ENCODE results near the gene RAP1A. TPM values are rescaled to one million over a fixed set of nuclear protein-coding genes. Genes with fewer than 3 reads are reported as not detected.
A peak's percentile ranks its signal among the peaks of the same experiment; 100 is the strongest.

RAP1A gene
- total RNA-seq, 1 experiment from 2014 or later: 33.2 TPM

GRCh38 chr1:111755331-111756123 lies 135.9 kb downstream of the RAP1A start, which contains the start of gene DDX20:
TSS of gene DDX20 (plus strand) at chr1:111755901. CDS start at chr1:111755925, 24 bp downstream.
- peak; percentile 84 for DNase-seq
- peaks cover 17% of the 10 kb centered on the region for H3K4me1 Mint-ChIP-seq (ENCODE audit: low read depth, unreplicated experiment)
- TF ChIP-seq, protein P1, sequence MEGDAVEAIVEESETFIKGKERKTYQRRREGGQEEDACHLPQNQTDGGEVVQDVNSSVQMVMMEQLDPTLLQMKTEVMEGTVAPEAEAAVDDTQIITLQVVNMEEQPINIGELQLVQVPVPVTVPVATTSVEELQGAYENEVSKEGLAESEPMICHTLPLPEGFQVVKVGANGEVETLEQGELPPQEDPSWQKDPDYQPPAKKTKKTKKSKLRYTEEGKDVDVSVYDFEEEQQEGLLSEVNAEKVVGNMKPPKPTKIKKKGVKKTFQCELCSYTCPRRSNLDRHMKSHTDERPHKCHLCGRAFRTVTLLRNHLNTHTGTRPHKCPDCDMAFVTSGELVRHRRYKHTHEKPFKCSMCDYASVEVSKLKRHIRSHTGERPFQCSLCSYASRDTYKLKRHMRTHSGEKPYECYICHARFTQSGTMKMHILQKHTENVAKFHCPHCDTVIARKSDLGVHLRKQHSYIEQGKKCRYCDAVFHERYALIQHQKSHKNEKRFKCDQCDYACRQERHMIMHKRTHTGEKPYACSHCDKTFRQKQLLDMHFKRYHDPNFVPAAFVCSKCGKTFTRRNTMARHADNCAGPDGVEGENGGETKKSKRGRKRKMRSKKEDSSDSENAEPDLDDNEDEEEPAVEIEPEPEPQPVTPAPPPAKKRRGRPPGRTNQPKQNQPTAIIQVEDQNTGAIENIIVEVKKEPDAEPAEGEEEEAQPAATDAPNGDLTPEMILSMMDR (IDR thresholded peaks at IDR 0.05; ENCODE audit: unreplicated experiment): peak; percentile 68
- CTCF ChIA-PET: interaction anchor here (0.6 to 1.3 kb wide), 2 partner anchors 254 to 273 kb away, joined by 4 read pairs; no protein-coding TSS in a partner anchor
- peak within 1 kb of the TSS; percentile 81 for H3K4me3 Mint-ChIP-seq (ENCODE audit: low read depth, unreplicated experiment)
- BruUV-seq (replicated peaks): no TSS peak
- peaks cover 28% of the 10 kb centered on the region for H3K36me3 Mint-ChIP-seq (ENCODE audit: insufficient read depth, unreplicated experiment)
- H3K27ac Mint-ChIP-seq (ENCODE audit: unreplicated experiment): peak within 1 kb of the TSS; percentile 87
- peaks cover 21% of the 10 kb centered on the region for H3K27me3 Mint-ChIP-seq (ENCODE audit: unreplicated experiment)
- no peaks in the 10 kb centered on the region for H3K9me3 Mint-ChIP-seq (ENCODE audit: low read depth, unreplicated experiment)
- intact Hi-C loops (cut with micrococcal nuclease; ENCODE audit: unreplicated experiment): no loop called here

DNA sequence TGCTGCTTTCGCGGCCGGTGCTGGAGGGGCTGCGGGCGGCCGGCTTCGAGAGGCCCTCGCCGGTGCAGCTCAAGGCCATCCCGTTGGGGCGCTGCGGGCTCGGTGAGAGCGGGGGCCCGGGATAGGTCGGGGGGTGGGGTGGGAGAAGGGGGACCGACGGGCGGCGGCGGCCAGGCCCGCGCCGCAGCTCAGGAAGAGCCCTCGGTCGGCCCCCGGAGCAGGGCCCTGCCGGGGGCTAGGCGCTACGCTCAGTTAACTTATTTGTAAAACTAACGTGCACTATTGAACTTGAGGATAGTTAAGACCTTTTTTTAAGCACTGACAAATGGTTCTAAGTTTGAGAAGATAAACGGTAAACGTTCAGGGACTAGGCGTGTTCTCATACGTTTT lies 136.5 kb downstream of the RAP1A start:
- CTCF ChIA-PET: interaction anchor here (0.6 to 1.0 kb wide), 2 partner anchors 12 to 254 kb away, joined by 4 read pairs; no protein-coding TSS in a partner anchor
- H3K4me1 Mint-ChIP-seq (ENCODE audit: low read depth, unreplicated experiment): peaks cover 17% of the 10 kb centered on the region
- intact Hi-C loops (cut with micrococcal nuclease; ENCODE audit: unreplicated experiment): no loop called here
- TF ChIP-seq, protein P1 (IDR thresholded peaks at IDR 0.05; ENCODE audit: unreplicated experiment): no peak
- BruUV-seq (replicated peaks): no TSS peak
- no peak overlapping the region for H3K27ac Mint-ChIP-seq (ENCODE audit: unreplicated experiment)
- H3K27me3 Mint-ChIP-seq (ENCODE audit: unreplicated experiment): peaks cover 15% of the 10 kb centered on the region
- DNase-seq: no peak
- peak overlapping the region; percentile 81 for H3K4me3 Mint-ChIP-seq (ENCODE audit: low read depth, unreplicated experiment)
- no peaks in the 10 kb centered on the region for H3K9me3 Mint-ChIP-seq (ENCODE audit: low read depth, unreplicated experiment)
- peaks cover 28% of the 10 kb centered on the region for H3K36me3 Mint-ChIP-seq (ENCODE audit: insufficient read depth, unreplicated experiment)

- Mint-ChIP-seq H3K9me3 (ENCODE audit: low read depth, unreplicated experiment) (no peaks in the 10 kb centered on the region), H3K27ac (ENCODE audit: unreplicated experiment) (no peak overlapping the region), H3K4me3 (ENCODE audit: low read depth, unreplicated experiment) (no peak overlapping the region), H3K27me3 (ENCODE audit: unreplicated experiment) (no peaks in the 10 kb centered on the region), H3K36me3 (ENCODE audit: insufficient read depth, unreplicated experiment) (peaks cover 34% of the 10 kb centered on the region), H3K4me1 (ENCODE audit: low read depth, unreplicated experiment) (peaks cover 17% of the 10 kb centered on the region)
- TF ChIP-seq, protein P1 (IDR thresholded peaks at IDR 0.05; ENCODE audit: unreplicated experiment): no peak
- CTCF ChIA-PET: interaction anchor here (0.7 kb wide), 1 partner anchor 57 kb away, joined by 3 read pairs; no protein-coding TSS in a partner anchor
- no peak for DNase-seq
- intact Hi-C loops (cut with micrococcal nuclease; ENCODE audit: unreplicated experiment): no loop called here
- no TSS peak for BruUV-seq (replicated peaks)
These were observed 138.8 kb downstream of the RAP1A start for GRCh38 chr1:111758373-111758772.

DNA sequence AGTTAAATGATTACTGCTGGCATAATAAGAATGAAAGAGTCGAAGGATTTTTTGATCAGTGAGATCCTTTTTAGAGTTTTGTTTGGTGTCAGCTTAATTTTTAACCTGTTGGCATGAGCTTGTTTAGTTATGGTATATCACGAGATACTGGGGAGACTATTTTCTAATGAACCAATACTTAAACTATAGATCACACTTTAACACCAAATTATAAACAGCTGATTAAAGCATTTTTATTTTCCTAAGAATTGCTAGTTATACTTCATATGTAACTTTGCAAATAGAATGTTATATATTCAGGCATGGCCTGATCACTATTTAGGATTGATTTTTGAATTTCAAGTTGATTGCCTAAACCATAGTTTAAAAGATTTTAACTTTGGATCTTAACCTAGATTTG lies 142.1 kb downstream of the RAP1A start:
- DNase-seq: no peak
- Mint-ChIP-seq H3K9me3 (ENCODE audit: low read depth, unreplicated experiment) (no peaks in the 10 kb centered on the region), H3K4me3 (ENCODE audit: low read depth, unreplicated experiment) (no peak overlapping the region), H3K27me3 (ENCODE audit: unreplicated experiment) (no peaks in the 10 kb centered on the region), H3K36me3 (ENCODE audit: insufficient read depth, unreplicated experiment) (peaks cover 21% of the 10 kb centered on the region), H3K27ac (ENCODE audit: unreplicated experiment) (no peak overlapping the region), H3K4me1 (ENCODE audit: low read depth, unreplicated experiment) (peaks cover 9% of the 10 kb centered on the region)
- TF ChIP-seq, protein P1 (IDR thresholded peaks at IDR 0.05; ENCODE audit: unreplicated experiment): no peak
- no TSS peak for BruUV-seq (replicated peaks)
- CTCF ChIA-PET: no interaction called here
- intact Hi-C loops (cut with micrococcal nuclease; ENCODE audit: unreplicated experiment): no loop called here
